HG03159 (cell line): ENCODE measurements around the gene ZBTB46.

Experiments used
- ATAC-seq: cut with Tn5 transposase; IDR thresholded peaks from one replicate; pipeline ENCODE4 v1.9.1; 2021; ENCODE audit warnings: mild to moderate bottlenecking, moderate library complexity; ENCODE audit not compliant: unreplicated experiment

The ZBTB46 gene

DNA sequence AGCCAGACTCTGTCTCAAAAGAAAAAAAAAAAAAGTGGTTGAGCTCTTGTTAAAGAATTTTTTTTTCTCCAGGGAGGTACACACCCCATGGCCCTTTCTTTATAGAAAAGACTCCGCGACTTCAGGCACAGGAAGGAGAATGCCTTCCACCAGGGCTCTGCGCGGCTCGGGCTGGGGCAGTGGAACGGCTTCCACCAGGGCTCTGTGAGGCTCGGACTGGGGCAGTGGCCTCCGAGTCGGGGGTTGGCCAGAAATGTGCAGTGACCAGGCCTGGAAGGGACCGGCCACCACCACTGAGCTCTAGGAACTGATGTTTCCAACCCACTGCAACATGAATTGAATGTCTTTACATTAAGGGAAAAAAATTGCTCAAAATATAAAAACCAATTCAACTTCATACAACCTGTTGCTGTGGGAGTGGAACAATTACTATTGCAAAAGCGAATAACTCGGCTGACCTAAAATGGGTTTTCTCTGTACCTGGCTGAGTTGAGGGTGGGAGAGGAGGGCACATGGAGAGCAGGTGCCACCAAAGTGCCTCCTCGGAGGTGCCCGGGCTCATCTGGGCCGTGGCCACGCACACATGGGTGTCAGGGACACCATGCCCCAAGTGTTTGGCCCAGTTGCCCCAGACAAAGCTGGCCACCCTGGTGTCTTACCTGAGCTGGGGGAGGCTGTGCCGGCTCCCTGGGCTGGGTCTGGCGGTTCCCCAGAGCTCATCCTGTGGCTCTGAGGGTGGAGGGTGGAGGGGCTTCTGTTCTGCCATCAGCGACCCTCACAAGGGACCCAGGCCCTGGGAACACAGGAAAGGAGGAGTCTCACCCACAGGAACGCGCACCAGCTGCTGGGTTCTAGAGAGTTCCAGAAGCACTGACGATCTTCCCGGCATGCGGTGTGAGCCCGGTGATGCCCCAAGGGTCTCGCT, 62.2 kb downstream of the ZBTB46 start:
- no peak for ATAC-seq

DNA sequence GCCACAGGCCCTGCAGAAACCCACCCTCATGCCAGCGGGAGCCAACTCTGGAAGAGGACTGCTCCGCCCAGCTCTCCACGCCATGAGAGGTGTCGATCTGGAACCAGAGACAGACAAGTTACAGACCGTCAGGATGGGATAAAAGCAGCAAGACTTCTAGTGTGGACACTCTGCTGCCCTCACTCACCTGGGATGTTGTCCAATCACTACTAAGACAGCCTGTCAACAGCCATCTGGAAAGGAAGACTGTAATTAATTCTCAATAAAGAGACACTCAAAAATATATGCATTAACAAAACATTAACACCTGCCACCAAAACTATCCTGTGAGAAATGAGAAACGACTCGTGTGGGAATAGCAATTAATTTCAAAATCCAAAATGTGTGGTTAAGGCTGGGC, 63.2 kb downstream of the ZBTB46 start:
- no peak for ATAC-seq

DNA sequence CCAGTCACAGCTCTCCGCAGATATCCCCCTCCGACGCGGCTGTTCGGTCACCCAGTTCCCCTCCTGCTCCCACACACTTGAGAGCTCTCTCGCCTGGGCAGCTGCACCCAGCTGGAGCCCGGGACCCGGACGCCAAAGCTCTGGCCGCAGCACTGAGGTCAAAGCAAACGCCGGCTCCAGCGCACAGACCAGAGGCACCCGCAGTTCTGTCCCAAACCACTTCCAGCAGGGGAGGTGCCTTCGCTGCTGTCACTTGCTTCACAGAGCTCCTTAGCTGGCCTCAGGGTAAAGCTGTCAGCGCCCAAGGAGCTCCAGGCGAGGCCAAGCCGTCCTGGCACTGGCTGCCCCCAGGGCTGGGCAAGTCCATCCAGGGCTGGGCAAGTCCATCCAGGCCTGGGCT, 63.6 kb downstream of the ZBTB46 start:
- ATAC-seq = no peak

DNA sequence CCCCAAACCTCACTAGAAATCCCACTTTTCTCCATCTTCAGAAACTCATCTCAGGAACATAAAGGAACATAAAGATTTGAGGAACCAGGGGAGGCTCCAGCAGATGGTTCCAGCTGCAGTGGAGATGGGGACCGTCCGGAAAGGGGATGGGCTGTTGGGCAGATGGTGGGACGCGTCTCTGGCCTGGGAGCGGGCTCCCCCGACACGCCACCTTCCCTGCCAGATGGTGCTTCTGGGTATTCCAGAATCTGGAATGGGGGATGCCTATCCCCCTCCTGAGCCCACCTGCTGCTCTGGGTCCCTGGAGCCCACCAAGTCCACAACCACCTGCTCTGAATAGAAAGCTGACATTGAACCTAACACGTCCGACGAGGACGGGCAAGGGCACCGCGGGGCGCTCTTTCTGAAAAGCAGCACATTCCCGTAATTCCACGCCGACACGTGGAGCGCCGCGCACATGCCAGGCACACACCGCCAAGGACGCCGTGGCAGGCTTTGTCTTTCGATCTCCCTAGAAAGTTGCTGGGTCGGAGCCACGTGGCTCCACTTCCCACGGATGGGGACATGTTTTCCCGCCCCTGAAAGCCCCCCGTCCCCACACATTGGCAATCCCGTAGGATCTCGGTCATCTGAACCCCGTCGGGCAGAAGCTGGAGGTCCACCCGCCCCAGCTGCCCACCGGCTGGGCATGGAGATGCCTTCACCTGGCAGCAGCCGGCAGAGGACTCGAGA, 64.2 kb downstream of the ZBTB46 start:
- ATAC-seq = no peak

DNA sequence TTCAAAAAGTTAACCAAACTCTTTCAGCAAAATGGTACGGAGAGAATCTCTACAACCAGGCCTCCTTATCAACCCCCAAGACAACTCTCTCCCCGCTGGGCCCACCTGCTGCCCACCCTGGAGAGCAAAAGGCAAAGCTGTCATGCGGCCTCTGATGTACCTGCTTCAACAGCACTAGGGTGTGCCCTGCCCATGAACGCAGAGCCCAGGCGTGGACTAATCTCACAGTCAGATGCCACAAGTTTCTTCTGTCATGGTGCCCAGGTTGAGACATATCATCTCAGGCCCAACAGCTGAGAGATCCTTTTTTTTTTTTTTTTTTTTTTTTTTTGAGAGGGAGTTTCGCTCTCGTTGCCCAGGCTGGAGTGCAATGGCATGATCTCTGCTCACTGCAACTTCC, 65.2 kb downstream of the ZBTB46 start:
- no peak for ATAC-seq

DNA sequence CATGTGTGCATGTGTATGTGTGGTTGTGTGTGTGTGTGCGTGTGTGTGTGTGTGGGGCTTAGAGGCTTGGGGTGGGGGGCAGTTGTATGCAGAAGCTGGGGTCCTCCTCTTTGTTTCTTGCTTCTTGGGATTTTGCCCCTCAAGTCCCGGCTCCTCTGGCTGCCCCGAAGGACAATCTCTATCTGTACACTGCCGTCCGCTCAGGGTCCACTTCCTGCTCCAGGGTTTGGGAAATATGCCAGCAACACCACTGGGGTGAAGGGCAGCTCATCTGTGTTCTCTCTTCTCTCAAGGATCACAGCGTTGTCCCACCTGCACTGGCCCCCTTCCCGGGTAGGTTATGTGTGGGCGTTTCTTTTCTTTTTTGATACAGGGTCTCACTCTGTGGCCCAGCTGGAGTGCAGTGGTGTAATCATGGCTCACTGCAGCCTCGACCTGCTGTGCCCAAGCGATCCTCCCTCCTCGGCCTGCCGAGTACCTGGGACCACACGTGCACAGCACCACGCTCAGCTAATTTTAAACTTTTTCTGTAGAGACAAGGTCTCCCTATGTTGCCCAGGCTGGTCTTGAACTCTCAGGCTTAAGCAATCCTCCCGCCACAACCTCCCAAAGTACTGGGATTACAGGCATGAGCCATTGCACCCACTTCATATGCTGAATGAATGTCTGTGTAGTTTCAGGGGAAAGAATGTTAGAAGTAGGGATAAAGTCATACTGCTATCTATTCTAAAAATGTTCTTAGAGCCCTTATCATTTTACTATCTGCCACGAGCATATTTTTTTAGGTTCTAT, 65.8 kb downstream of the ZBTB46 start:
- no peak for ATAC-seq

DNA sequence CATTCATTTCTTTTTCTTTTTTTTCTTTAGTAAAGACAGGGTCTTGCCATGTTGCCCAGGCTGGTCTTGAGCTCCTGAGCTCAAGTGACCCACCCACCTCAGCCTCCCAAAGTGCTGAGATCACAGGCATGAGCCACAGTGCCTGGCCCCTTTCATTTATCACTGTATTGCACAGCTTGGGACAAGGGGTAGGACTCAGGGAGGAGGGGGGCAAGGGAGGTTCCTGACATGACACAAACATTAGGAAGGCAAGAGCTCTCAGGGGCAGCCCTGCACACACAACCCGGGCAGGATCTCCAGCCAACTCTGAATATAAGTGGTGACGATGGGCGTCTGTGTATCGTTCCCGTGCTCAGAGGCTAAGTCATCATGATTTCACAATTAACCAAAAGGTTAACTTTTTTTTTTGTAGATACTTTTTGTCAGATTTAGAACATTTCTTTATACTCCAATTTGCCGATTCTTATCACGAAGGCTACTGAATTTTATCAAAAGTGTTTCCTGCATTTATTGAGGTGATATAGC, 71.6 kb downstream of the ZBTB46 start:
- no peak for ATAC-seq

DNA sequence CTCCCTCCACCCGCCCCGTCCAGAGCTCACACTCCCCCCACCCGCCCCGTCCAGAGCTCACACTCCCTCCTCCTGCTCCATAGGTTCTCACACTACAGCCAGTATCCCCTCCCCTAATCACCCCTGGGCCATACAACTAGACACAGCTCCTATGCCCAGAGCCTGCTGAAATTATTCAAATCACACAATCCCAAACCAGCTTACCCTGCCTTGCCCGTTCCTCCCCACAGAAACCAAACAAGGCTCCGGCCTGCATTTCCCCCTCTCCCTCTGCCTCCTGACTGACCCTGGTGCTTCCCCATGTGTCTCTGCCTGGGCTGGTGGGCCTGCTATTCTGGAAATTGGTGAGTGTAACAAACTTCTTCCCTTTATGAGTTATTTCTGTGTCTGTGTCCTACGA, 72.9 kb downstream of the ZBTB46 start:
- no peak for ATAC-seq

DNA sequence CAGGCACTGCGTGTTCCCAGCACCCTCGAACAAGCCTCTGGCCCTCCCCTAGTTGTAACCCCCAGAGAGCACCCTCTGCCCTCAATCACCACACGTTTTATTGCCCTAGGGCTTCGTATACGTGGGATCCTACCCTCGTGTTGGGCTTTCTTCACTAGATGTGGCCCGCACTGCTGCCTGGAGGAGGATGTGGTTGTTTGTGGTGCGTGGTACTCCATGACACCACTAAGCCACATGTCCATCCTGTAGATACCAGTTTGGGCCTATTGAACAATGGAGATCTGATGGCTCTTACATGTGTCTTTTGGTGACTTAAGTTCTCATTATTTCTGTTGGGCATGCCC, 74.4 kb downstream of the ZBTB46 start:
- ATAC-seq = no peak

DNA sequence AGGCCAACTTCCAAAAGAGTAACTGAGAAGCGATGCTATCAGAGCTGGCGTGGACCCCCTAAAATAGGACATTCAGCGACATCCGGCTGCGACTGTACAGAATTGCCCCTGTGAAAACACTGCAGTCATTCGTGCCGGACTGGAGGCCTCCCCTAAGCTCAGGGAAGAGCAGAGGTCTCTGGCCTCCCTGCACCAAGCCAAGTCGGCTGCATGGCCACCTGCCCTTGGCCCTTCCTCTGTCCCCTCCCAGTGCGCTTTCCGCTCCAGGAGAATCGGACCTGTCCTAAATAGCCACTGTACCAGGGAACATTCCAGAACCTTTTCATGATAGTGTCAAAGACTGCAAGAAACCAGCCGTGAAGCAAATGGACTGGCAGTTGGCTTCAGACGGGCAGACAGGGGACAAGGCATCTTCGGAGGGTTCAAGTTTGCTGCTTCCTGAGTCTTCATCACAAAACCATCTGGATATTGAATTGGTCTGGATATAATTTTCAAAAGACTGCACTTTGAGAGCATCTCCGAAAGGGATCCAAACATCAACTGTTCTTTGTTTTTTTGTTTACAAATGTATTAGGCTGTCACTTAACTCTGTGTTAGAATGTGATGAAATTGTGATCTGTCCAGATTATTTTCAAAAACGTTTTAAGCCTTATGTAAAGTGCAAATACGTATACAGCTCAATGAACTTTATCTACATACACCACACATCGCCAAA, 75.0 kb downstream of the ZBTB46 start:
- ATAC-seq = no peak

DNA sequence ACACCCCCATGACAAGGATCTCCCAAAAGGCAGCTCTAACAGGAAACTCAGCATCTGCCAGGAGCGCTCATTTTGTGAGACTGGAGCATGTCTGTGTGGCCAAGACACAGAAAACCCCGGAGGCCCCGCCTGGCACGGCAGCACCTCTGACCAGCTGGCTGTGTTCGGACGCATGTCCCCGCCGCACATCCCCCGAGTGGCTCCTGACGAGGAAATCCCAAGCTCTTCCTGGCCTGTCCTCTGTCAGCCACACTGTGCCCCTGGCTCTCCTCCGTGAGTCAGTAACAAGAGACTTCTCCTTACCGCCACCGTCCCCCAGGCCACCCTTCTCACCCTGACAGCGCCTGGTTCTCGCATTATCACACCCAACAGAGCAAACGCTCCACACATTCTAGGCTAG, 77.1 kb downstream of the ZBTB46 start:
- ATAC-seq = no peak

DNA sequence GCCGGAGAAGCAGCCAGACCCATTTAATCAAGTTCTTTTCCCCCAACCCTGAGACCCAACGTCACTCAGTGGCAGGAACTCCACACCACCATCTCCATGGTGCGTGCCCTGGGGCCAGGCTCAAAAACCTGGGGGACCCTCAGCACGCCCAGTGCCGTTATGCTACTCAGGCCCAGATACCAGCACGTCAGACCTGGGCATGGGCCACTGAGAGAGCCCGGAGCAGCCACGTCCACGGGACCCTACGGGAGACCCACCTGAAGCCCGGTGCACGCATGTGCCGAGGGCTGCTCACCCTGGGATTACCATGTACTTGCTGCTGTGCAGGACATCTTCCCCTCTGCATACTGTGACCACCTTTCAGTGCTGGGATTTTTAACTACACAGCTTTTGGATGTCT, 77.7 kb downstream of the ZBTB46 start:
- ATAC-seq = no peak

DNA sequence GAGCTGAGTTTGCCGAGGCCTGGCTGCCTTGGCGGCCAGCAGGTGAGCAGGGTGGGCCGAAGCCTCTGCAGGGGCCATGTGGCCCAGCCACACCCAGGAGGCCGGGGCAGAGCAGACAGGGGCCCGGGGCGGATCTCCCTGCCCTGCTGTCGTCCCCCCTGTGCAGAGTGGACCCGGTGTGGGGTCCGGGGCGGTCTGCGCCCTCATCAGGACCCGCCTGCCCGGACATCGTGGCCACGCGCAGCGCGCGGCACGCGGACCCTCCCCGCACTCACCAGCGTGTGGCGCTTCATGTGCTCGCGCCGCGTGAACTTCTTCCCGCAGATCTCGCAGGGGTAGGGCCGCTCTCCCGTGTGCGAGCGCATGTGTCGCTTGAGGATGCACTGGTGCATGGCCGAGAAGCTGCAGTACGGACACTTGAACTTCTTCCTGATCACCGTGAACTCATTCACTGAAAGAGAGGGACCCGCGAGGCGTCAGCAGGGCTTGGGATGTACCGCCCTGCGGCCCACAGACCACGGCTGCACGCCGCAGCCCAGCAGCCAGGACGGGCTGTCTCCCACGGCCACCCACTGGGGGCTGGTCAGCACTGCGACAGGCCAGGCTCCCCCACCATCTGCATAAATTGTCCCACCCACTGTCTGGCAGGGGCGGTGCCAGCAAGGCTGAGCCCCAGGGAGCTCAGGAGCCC, 78.5 kb downstream of the ZBTB46 start:
- no peak for ATAC-seq

DNA sequence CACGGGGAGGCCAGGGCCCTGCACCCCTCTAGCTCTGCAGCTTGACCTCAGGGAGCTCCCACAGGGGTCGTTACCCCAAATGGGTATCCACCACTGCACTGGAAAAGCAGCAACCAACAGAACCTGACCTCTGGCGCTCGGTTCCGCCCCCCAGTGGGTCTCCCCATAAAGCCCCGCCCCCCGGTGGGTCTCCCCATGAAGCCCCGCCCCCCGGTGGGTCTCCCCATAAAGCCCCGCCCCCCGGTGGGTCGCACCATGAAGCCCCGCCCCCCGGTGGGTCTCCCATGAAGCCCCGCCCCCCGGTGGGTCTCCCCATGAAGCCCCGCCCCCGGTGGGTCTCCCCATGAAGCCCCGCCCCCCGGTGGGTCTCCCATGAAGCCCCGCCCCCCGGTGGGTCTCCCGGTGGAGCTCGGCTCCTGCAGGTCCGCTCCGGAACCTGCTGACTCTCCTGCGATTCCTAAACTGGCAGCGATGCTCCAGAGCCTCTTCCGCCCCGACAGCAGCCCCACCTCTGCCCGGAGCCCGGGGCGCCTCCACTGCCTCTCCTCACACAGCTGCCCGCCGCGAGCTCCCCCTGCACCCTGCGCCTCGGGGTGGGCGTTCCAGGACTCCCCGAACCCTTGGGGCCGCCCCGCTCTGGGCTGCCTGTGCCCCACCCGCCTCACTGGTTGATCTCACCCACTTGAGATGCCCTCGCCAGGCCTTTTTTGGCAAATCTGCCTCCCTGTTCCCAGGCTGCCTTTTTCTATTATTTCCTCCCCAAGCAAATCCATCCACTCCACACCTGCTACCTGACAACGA, 79.4 kb downstream of the ZBTB46 start:
- ATAC-seq = no peak

DNA sequence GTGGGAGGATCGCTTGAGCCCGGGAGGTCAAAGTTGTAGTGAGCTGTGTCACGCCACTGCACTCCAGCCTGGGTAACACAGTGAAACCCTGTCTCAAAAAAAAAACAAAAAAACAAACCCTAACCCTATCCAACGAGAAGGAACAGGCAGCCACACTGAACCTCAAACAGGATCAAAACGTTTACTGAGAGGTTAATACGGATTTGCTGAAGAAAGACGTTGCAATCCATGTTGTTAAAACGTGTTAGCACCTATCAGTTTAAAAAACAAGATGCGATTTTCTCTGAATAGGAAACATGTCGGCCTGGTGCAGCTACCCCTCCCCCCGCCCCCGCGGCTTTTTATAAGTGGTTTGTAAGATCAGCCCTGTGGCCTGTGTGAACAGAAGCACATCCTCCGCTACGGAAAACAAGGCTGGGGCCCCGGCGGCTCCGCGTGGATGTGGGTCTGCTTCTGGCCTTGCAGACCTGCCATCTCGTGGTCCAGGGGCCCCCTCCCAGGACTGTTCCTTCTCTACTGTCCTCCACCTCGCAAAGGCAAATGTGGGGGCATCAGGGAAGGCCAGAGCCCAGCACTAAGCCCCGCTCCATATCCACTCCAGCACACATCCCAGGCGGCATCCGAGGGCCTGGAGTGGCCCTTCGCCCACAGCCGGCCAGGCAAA, 80.1 kb downstream of the ZBTB46 start:
- ATAC-seq = no peak

DNA sequence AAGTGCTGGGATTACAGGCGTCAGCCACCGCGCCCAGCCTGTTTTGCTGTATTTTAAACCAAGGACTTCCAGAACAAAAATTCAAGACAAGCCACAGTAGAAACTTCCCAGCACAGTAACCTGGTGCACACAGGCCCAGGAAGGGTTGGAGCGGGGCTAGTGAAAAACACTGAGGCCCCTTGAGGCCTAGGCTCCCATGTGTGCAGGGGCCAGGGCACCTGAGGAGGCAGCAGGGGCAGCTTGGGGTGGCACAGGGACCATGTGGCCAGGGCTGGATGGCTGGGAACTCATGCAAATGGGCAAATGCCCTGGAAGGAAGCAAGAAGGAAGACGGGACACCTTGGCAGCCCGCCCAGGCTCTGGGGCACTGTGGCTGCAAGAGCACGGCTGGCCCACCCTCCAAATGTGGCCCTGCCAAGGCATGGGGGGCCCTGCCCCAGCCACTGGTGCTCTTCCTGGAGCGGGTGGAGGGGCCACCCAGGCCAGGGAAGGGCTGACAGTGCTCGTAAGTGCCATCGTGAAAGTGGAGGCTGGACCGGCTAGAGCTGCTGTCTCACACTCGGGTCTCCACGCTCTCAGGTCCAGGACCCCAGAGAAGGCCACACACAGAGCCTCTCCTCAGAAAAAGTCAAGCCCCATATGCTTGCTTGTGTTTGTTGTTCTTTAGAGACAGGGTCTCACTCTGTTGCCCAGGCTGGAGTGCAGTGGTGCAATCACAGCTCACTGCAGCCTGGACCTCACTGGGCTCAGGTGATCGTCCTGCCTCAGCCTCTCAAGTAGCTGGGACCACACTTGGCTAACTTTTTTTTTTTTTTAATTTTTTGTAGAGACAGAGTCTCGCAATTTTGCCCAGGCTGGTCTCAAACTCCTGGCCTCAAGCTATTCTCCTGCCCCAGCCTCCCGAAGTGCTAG, 81.2 kb downstream of the ZBTB46 start:
- no peak for ATAC-seq

DNA sequence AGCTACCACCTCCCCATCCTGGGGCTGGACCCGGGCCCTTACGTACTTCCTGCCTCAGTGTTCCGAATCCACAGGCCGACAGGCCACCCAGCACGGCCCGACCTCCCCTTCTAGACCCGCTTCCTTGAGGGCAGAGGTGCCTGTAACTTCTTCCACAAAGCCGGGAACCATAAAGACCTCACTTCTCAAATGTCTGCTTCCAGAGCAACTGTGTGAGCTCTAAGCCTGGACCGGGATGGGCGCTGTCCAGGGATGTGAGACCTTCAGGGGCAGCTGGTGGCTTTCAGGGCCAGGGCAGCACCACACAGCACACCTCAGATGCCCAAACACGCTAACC, 82.2 kb downstream of the ZBTB46 start:
- ATAC-seq = no peak
